ENCODE measurements around the gene LPP.

- TF ChIP-seq, protein P1, sequence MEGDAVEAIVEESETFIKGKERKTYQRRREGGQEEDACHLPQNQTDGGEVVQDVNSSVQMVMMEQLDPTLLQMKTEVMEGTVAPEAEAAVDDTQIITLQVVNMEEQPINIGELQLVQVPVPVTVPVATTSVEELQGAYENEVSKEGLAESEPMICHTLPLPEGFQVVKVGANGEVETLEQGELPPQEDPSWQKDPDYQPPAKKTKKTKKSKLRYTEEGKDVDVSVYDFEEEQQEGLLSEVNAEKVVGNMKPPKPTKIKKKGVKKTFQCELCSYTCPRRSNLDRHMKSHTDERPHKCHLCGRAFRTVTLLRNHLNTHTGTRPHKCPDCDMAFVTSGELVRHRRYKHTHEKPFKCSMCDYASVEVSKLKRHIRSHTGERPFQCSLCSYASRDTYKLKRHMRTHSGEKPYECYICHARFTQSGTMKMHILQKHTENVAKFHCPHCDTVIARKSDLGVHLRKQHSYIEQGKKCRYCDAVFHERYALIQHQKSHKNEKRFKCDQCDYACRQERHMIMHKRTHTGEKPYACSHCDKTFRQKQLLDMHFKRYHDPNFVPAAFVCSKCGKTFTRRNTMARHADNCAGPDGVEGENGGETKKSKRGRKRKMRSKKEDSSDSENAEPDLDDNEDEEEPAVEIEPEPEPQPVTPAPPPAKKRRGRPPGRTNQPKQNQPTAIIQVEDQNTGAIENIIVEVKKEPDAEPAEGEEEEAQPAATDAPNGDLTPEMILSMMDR (optimal IDR thresholded peaks at IDR 0.05 in 1 of 3, IDR thresholded peaks at IDR 0.05 in 1 of 3, conservative IDR thresholded peaks at IDR 0.05 in 1 of 3; ENCODE audit: extremely low read depth in 1 of 3, insufficient read depth in 2 of 3, low read length in 3 of 3): no peak
- TF ChIP-seq EZH2 (IDR thresholded peaks at IDR 0.05; ENCODE audit: low read length): no peak
Measured at GRCh38 chr3:188472336-188472735, 318.4 kb downstream of the LPP start.

All from keratinocyte (primary cell).